HG03457 (cell line): ENCODE data around the gene ARHGEF2.

Experiments
- ATAC-seq: cut with Tn5 transposase; IDR thresholded peaks from one replicate; pipeline ENCODE4 v1.9.1; 2021; ENCODE audit warnings: moderate number of reproducible peaks; ENCODE audit not compliant: unreplicated experiment

The ARHGEF2 gene

GRCh38 chr1:155978325-155978972, at the start of gene ARHGEF2:
ARHGEF2 (minus strand) TSS chr1:155978547; CDS start chr1:155978427, 120 bp downstream.
- ATAC-seq, result no peak

GRCh38 chr1:156026588-156026987, 48.2 kb upstream of the ARHGEF2 start:
- ATAC-seq, result no peak

GRCh38 chr1:156025876-156026275, 47.5 kb upstream of the ARHGEF2 start:
- no peak for ATAC-seq

GRCh38 chr1:156024801-156025200, 46.5 kb upstream of the ARHGEF2 start:
- ATAC-seq, result no peak

- ATAC-seq, result no peak
Observed at GRCh38 chr1:156021954-156022353, 43.6 kb upstream of the ARHGEF2 start.

- no peak for ATAC-seq
Observed at GRCh38 chr1:156021093-156021428, 42.7 kb upstream of the ARHGEF2 start.

- peak; percentile 81 for ATAC-seq
Observed at GRCh38 chr1:156020293-156021092, 42.1 kb upstream of the ARHGEF2 start, which contains the start of gene SSR2. SSR2 (minus strand) TSS chr1:156020951; CDS start chr1:156020167, 784 bp downstream.

- no peak for ATAC-seq
Observed at GRCh38 chr1:156019946-156020292, 41.6 kb upstream of the ARHGEF2 start.

- no peak for ATAC-seq
Observed at GRCh38 chr1:156014829-156015228, 36.5 kb upstream of the ARHGEF2 start.

GRCh38 chr1:156012051-156012817, 33.9 kb upstream of the ARHGEF2 start:
- ATAC-seq, result peak; percentile 81

- no peak for ATAC-seq
Observed at GRCh38 chr1:156009404-156009803, 31.1 kb upstream of the ARHGEF2 start.

- no peak for ATAC-seq
Observed at GRCh38 chr1:156006666-156007376, 28.5 kb upstream of the ARHGEF2 start.

GRCh38 chr1:156004843-156005584, 26.7 kb upstream of the ARHGEF2 start:
- ATAC-seq, result no peak

GRCh38 chr1:156003923-156004188, 25.5 kb upstream of the ARHGEF2 start:
- ATAC-seq, result no peak

- no peak for ATAC-seq
Observed at GRCh38 chr1:156002188-156002911, 24.0 kb upstream of the ARHGEF2 start.

GRCh38 chr1:156001662-156002171, 23.4 kb upstream of the ARHGEF2 start:
- no peak for ATAC-seq

- ATAC-seq, result no peak
Observed at GRCh38 chr1:156001021-156001661, 22.8 kb upstream of the ARHGEF2 start.

GRCh38 chr1:155999964-156000363, 21.6 kb upstream of the ARHGEF2 start:
- no peak for ATAC-seq

- no peak for ATAC-seq
Observed at GRCh38 chr1:155996166-155996565, 17.8 kb upstream of the ARHGEF2 start.
